ENCODE results near the gene ATG16L2. TPM values are rescaled to one million over a fixed set of nuclear protein-coding genes. Genes with fewer than 3 reads are reported as not detected.
"Not testable (repeated sequence)": the region's sequence is repeated elsewhere in the genome, so short reads cannot be mapped to it uniquely, and the experiment has no call there.

The ATG16L2 gene
- total RNA-seq, 1 donor, result 88.9 TPM

DNA sequence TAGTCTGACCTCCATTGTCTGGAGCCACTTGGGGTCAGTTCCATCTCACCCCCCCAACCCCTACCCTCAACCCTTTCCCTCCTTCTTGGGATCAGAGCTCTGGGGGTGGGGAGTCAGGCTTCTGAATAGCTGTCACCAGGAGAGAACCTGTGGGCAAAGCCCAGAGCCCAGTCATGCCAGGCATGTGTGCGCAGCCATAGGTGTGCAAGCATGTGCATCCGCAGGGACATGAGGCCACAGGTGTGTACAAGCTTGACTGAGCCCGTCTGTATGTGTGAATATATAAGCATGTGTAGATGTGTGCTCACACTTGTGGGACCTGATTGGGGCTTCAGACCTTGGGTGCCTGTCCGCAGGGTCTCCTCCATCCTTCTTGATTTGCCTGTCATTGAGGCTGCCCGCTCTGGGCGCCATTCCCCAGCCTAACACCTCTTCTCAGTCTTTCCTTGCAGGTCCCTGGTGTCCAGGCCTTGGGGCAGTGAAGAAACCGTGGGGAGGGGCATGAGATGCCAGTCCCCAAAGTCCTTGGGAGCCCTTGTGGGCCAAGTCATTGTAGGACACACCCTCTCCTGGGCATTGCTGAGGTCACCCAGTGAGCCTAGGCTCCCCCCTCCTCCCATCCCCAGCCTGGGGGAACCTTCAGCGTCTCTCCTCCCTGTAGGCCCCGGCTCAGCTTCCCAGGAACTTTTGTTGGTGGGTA is 9.0 kb downstream of the ATG16L2 start:
- no peak for DNase-seq (ENCODE audit: low read depth in 2 of 3, low spot score in 2 of 3)

- no peak for DNase-seq (ENCODE audit: low read depth in 2 of 3, low spot score in 2 of 3)
These were observed 9.8 kb downstream of the ATG16L2 start for GRCh38 chr11:72824020-72824419.

DNA sequence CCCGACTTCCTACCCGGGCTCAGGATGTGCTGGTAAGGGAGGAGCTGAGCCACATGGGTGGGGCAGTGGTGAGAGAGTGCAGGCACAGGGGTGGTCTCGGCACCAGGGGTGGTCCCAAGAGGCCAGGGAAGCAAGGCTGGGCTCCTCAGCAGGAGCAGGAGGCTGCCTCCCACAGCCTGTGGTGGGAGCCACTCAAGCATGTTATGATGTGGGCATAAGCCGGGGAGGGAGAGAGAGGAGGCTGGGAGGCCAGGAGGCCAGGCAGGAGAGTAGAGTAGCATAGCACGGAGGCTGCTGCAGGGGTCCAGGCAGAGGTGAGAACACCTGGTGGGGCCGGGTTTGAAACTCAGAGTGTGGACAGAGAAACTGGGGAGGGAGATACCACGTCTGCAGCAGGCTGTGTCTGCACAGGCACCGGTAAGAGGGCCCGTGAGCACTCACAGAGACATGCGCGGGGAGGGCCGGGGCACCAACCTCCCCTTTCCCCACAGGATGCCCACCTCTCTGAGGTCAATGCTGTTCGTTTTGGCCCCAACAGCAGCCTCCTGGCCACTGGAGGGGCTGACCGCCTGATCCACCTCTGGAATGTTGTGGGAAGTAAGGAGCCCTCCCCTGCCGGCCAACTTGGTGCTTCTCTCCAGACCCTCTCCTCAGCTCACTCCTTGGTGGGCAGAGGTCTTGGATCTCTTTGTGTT is 10.7 kb downstream of the ATG16L2 start:
- no peak for DNase-seq (ENCODE audit: low read depth in 2 of 3, low spot score in 2 of 3)

- DNase-seq (ENCODE audit: low read depth in 2 of 3, low spot score in 2 of 3), result no peak
These were observed 11.4 kb downstream of the ATG16L2 start for GRCh38 chr11:72825661-72826060.

DNA sequence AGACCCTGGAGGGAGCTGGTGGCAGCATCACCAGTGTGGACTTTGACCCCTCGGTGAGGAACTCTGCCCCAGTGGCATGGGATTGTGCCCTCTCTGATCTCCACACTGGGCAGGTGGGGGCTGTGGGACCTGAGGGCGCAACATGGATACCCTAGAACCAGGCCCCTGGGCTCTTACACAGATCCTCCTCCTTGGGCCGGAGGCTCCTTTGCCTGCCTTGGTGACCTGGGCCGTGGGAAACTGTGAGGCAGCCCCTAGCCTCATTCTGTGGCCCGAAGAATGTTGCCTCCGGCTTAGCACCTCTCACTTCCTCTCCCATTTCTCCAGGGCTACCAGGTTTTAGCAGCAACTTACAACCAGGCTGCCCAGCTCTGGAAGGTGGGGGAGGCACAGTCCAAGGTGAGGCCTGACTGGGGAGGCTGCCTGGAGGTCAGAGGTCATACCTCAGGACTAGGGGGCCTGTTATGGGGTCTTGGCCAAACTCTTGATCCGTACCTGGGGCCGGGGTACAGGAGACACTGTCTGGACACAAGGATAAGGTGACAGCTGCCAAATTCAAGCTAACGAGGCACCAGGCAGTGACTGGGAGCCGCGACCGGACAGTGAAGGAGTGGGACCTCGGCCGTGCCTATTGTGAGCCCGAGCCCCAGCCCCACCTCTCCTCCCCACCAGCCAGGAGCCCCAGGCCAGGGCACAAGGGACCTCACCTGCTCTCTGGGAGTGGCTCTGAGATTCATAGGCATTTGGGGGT is 12.2 kb downstream of the ATG16L2 start:
- DNase-seq (ENCODE audit: low read depth in 2 of 3, low spot score in 2 of 3), result no peak

GRCh38 chr11:72826942-72827480 is 12.8 kb downstream of the ATG16L2 start:
- no peak for DNase-seq (ENCODE audit: low read depth in 2 of 3, low spot score in 2 of 3)

GRCh38 chr11:72827656-72828055 is 13.4 kb downstream of the ATG16L2 start:
- not testable (repeated sequence) for DNase-seq (ENCODE audit: low read depth in 2 of 3, low spot score in 2 of 3)

- DNase-seq (ENCODE audit: low read depth in 2 of 3, low spot score in 2 of 3), result no peak
These were observed 13.9 kb downstream of the ATG16L2 start for GRCh38 chr11:72828081-72828567.

DNA sequence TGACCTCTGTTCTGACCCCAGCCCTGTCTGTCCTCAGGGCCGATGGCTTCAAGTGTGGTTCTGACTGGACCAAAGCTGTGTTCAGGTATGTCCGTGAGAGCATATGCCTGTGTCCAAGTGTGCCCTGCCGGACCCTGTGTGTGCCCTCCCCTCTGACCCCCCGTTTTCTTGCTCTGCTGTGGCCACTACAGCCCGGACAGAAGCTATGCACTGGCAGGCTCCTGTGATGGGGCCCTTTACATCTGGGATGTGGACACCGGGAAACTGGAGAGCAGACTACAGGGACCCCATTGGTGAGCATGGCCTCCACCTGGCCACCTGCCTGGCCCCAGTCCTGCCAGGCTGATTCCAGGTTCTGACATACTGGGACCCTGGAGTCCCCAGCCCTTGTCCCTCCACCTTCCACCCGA is 14.5 kb downstream of the ATG16L2 start:
- DNase-seq (ENCODE audit: low read depth in 2 of 3, low spot score in 2 of 3), result no peak

DNA sequence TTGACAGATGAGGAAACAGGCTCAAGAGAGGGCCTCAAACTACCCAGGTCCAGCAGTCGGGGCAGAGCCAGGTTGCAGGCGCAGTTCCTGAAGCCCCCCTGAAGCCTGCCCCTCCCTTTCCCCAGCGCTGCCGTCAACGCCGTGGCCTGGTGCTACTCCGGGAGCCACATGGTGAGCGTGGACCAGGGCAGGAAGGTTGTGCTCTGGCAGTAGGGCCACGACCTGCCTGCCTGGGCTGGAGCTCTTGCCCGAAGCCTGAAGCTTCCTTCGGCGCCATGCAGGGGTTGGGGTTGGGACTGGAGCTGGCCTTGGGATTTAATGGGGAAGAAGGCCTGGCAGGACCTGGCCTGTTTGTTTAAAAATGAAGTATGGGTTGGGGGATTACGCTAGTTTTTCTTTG is 15.0 kb downstream of the ATG16L2 start:
- no peak for DNase-seq (ENCODE audit: low read depth in 2 of 3, low spot score in 2 of 3)

- DNase-seq (ENCODE audit: low read depth in 2 of 3, low spot score in 2 of 3), result no peak
These were observed 15.8 kb downstream of the ATG16L2 start for GRCh38 chr11:72829884-72830533.

DNA sequence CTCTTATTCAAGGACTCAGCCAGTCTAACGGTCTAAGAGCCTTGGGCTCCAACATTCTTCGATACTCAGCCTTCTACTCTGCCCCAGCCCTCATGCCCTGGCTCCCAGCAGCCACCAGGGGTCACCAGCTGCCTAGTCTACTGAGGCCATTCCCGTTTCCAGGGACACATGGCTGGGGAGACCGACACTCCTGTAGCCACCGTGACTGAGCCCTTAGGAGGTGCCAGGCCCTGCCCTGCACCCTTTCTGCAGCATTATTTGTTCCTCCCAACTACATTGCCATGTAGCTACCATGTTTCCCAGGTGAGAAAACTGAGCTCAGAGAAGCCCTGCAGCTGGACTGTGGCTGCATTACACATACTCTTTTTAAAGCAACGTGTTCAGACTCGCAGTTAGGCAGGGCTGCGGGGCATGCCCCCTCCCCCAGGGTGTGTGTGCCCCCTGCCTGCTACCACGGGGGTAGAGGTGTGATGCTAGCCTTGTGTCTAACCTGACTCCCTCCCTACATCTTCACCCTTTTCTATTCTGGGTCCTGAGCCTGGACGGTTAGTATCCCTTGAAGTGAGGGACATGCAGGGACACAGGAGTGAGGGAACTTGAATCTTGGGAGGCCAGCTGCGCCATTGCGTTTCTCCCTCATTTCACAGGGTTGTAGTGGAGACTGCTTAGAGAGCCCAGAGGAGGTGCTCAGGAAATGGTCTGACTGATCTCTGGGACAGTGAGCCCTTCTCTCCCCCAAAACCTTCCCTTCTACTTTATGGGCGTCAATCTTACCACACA is 17.5 kb downstream of the ATG16L2 start:
- DNase-seq (ENCODE audit: low read depth in 2 of 3, low spot score in 2 of 3), result peak in 2 of 3 donors; percentile 59 to 78

GRCh38 chr11:72832301-72833082 is 18.3 kb downstream of the ATG16L2 start:
- no peak for DNase-seq (ENCODE audit: low read depth in 2 of 3, low spot score in 2 of 3)

- DNase-seq (ENCODE audit: low read depth in 2 of 3, low spot score in 2 of 3), result no peak
These were observed 19.0 kb downstream of the ATG16L2 start for GRCh38 chr11:72833083-72833733.

DNA sequence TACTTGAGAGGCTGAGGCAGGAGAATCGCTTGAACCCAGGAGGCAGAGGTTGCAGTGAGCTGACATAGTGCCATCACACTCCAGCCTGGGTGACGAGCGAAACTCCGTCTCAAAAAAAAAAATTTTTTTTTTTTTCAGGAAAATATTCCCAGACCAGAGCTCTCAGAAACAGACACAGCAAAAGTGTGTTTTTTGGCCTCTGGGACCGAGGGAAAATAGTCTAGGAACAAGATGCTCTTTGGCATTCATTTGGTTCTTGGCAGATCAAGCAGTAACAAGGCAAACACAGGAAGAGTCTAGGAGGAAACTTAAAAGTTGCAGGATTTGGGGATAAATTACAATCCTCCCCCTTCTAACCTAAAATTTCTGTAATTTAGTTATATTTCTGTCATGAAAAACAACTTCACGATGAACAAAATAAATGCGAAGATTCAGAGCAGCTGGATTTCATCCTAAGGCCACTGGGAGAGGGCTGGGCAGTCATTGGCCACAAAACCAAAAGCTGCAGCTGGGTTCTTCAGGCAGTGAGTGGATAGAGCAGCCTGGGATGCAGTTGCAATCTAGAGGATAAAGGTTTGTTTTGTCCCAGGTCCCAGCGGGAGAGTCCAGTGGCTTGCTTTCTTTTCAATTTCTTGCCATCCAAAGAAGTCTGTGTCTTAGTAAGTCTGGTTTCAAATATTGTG is 19.7 kb downstream of the ATG16L2 start:
- no peak for DNase-seq (ENCODE audit: low read depth in 2 of 3, low spot score in 2 of 3)

DNA sequence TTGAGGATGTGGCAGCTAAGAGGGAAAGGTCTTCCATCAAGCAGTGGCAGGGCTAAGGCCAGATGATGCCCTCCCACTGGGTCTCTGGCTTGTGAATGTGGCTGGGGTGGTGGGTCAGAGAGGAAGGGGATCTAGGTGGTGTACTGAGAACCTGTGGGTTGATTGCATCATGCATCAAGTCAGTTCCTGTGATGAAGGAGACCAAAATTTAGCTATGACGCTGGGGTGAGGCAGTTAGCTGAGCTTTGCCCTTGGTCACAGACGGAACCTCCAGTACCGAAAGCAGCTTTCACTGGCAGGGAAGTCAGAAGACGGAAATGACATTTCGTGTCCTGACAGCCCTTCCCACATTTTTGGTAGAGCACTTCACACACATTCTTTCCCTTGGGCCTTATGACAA is 20.7 kb downstream of the ATG16L2 start:
- DNase-seq (ENCODE audit: low read depth in 2 of 3, low spot score in 2 of 3), result no peak

GRCh38 chr11:72836111-72836510 is 21.9 kb downstream of the ATG16L2 start:
- DNase-seq (ENCODE audit: low read depth in 2 of 3, low spot score in 2 of 3), result no peak

DNA sequence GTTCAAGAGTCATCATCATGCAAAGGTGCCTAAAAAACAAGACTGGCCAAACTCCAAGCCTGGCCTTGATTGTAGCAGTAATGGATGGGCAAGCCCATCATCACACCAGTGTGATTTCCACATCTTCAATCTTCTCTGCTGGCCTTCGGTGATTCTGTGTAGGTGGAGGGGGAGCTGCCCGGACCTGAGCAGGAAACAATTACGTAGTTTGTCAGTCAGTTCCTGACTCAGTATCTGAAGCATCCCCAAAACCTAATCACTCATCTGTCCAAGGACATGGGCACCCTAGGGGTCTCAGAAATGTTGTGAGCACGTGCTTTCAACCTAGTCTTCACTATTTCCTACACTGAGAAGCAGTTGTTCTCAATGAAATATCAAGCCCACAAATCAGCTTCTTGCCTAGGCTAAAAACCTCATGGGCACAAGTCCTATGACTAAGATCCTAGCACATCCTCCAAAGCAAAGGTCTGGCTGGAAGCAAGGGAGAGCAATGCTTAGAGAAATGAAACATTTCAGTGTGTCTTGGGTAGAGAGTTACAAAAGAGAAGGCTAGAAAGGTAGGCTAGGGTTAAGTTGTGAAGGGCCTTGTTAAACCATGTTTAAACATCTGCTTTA is 24.6 kb downstream of the ATG16L2 start:
- DNase-seq (ENCODE audit: low read depth in 2 of 3, low spot score in 2 of 3), result no peak
